H1 (cell line): ENCODE data around the gene CCDC78. TPM values are rescaled to one million over a fixed set of nuclear protein-coding genes. Genes with fewer than 3 reads are reported as not detected.

ENCODE experiments used
- BCL11A ChIP-seq, 2 experiments: IDR thresholded peaks; one replicate each; pipeline ENCODE4 v1.6.1; 2011; ENCODE audit warnings: low read depth in 2 of 2, low read length in 2 of 2, mild to moderate bottlenecking in 2 of 2
- CEBPB ChIP-seq: IDR thresholded peaks from 2 replicates; pipeline ENCODE4 v1.6.1; 2012; ENCODE audit warnings: low read depth, low read length
- CHD1 ChIP-seq: IDR thresholded peaks from 2 replicates; pipeline ENCODE4 v1.6.1; 2012; ENCODE audit warnings: low read depth, low read length, improper control_type of control experiment
- E2F6 ChIP-seq: IDR thresholded peaks from 2 replicates; pipeline ENCODE4 v1.6.1; 2012; ENCODE audit warnings: inconsistent platforms
- EGR1 ChIP-seq: IDR thresholded peaks from 2 replicates; pipeline ENCODE4 v1.6.1; 2011; ENCODE audit warnings: low read depth, low read length, borderline replicate concordance
- GABPA ChIP-seq: IDR thresholded peaks from 2 replicates; pipeline ENCODE4 v1.6.1; 2011; ENCODE audit warnings: mild to moderate bottlenecking, low read length, moderate library complexity, borderline replicate concordance; ENCODE audit not compliant: insufficient read depth
- HDAC6 ChIP-seq: IDR thresholded peaks from one replicate; pipeline ENCODE4 v1.7.1; 2012; ENCODE audit warnings: low read depth, mild to moderate bottlenecking, inconsistent platforms, low read length, moderate library complexity
- KDM4A ChIP-seq: IDR thresholded peaks from one replicate; pipeline ENCODE4 v1.7.1; 2012; ENCODE audit warnings: low read depth, mild to moderate bottlenecking, moderate library complexity, low read length, inconsistent platforms; ENCODE audit not compliant: severe bottlenecking
- KDM5A ChIP-seq: fragments of 200-600 bp; IDR thresholded peaks from 2 replicates; pipeline ENCODE4 v1.7.1; 2012; ENCODE audit warnings: mild to moderate bottlenecking, low read length, inconsistent platforms, mixed read lengths
- NANOG ChIP-seq: IDR thresholded peaks from 2 replicates; pipeline ENCODE4 v1.6.1; 2011; ENCODE audit warnings: low read length, low read depth, mild to moderate bottlenecking, inconsistent platforms; ENCODE audit not compliant: insufficient read depth, poor library complexity, severe bottlenecking
- PHF8 ChIP-seq: fragments of 200-600 bp; sonication (generic); conservative IDR thresholded peaks from 2 replicates; pipeline ENCODE4 v1.7.1; 2012; ENCODE audit warnings: low read depth, mild to moderate bottlenecking, inconsistent platforms, low read length, moderate library complexity
- POLR2A ChIP-seq, 2 experiments: IDR thresholded peaks; 1 replicate in 1 of 2; 2 replicates in 1 of 2; pipeline ENCODE4 v1.6.1; 2011; ENCODE audit warnings: low read depth in 2 of 2, low read length in 2 of 2, mild to moderate bottlenecking in 2 of 2; ENCODE audit errors: control extremely low read depth in 1 of 2
- RXRA ChIP-seq: IDR thresholded peaks from 2 replicates; pipeline ENCODE4 v1.6.1; 2011; ENCODE audit warnings: low read depth, mild to moderate bottlenecking, low read length, moderate library complexity; ENCODE audit not compliant: insufficient read depth
- SIN3A ChIP-seq, 2 experiments: IDR thresholded peaks in 1 of 2; conservative IDR thresholded peaks in 1 of 2; 2 replicates each; pipeline ENCODE4 v1.6.1; 2011 to 2012; ENCODE audit warnings: low read length in 2 of 2, improper control_type of control experiment in 1 of 2, low read depth in 1 of 2, mild to moderate bottlenecking in 1 of 2
- SIX5 ChIP-seq: IDR thresholded peaks from 2 replicates; pipeline ENCODE4 v1.6.1; 2011; ENCODE audit warnings: mild to moderate bottlenecking, low read depth, low read length
- SP4 ChIP-seq: IDR thresholded peaks from 2 replicates; pipeline ENCODE4 v1.6.1; 2012; ENCODE audit warnings: low read length, inconsistent platforms
- SUZ12 ChIP-seq: fragments of 200-600 bp; sonication (generic); IDR thresholded peaks from 2 replicates; pipeline ENCODE4 v1.6.1; 2012; ENCODE audit warnings: mild to moderate bottlenecking, inconsistent platforms, low read length, moderate library complexity, mixed read lengths
- TAF1 ChIP-seq: IDR thresholded peaks from 2 replicates; pipeline ENCODE4 v1.6.1; 2011; ENCODE audit warnings: mild to moderate bottlenecking, low read depth, low read length
- TAF7 ChIP-seq: optimal IDR thresholded peaks from 2 replicates; pipeline ENCODE3; 2011; ENCODE audit warnings: low read depth, mild to moderate bottlenecking, inconsistent platforms, low read length, moderate library complexity, borderline replicate concordance
- TEAD4 ChIP-seq: IDR thresholded peaks from 2 replicates; pipeline ENCODE4 v1.6.1; 2012; ENCODE audit warnings: low read depth, low read length, inconsistent platforms, mixed read lengths
- YY1 ChIP-seq: IDR thresholded peaks from 2 replicates; pipeline ENCODE4 v1.6.1; 2011; ENCODE audit warnings: low read depth, mild to moderate bottlenecking, low read length
- polyA plus RNA-seq, 7 experiments: library from polyadenylated mRNA; depleted of rRNA in 3 of 7; stranded (reverse) in 5 of 7; unstranded in 2 of 7; fragments of >200 nt in 5 of 7; fragments of 200-250 nt in 2 of 7; gene quantifications; 1 replicate in 5 of 7; 2 replicates in 1 of 7; 4 replicates in 1 of 7; pipeline versions ENCODE4 v1.2.1 to v1.2.3, GENCODE V29; 2011 to 2013; ENCODE audit warnings: missing spikeins in 2 of 7, mixed read lengths in 2 of 7
- total RNA-seq: library from RNA; stranded (reverse); fragmentation: NEBNext Ultra II Directional; extraction: Animal tissue kit (Norgen Biotek cat#: 25700); gene quantifications from 2 replicates; pipeline ENCODE4 v1.2.1, GENCODE V29; 2021
- TF ChIP-seq, protein P1 (sequence below): IDR thresholded peaks from 2 replicates; pipeline ENCODE4 v1.6.1; 2012; ENCODE audit warnings: low read length, inconsistent platforms

CCDC78 gene
- total and polyA plus RNA-seq, 2 of the 8 experiments (the other 6 are each of a cell fraction or from before 2014, with no cell fraction given): 7.1 to 8.5 TPM

DNA sequence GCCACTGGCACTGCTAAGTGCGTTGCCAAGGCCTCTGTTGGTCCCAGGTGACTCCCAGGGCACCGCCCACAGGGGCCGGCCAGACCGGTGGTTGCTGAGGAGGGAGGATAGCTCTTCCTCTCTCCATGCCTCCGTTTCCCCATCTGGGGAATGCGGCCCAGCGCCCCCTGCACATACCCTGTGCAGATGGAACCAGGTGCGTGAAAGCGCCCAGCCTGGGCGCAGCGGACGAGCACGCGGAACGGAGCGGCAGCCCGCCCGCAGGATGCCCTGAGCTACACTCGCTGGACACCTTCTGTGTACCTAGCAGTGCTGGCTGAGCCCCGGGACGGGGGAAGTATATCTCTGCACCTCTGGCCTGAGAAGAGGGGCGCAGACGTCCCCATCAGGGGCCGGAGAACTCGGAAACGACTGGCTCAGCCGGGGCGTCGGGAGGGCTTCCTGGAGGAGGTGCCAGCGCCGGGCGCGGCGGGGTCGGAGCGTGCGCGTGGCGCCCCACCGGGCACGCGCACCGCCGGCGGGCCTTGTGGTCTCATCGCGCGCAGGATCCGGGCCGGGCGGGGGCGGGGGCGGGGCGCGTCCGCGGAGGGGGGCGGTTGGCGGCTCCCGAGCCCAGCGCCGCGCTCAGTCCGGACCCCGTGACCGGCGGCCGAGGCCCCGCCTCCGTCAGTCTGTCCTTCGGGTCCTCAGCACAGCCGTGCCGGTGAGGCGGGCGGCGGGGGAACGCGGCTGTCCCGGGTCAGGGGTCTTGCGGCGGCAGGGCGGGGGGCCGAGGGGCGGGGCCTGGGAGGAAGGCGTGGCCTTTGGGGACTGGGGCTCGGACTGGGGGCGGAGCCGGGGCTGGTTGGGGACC, at the start of gene CCDC78, which contains the start of gene HAGHL (continued):
- TF ChIP-seq, protein P1, sequence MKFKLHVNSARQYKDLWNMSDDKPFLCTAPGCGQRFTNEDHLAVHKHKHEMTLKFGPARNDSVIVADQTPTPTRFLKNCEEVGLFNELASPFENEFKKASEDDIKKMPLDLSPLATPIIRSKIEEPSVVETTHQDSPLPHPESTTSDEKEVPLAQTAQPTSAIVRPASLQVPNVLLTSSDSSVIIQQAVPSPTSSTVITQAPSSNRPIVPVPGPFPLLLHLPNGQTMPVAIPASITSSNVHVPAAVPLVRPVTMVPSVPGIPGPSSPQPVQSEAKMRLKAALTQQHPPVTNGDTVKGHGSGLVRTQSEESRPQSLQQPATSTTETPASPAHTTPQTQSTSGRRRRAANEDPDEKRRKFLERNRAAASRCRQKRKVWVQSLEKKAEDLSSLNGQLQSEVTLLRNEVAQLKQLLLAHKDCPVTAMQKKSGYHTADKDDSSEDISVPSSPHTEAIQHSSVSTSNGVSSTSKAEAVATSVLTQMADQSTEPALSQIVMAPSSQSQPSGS: no peak
- TF ChIP-seq KDM5A: no peak
- TF ChIP-seq SUZ12: no peak
- no peak for TF ChIP-seq TAF7
- no peak for TF ChIP-seq KDM4A
- no peak for TF ChIP-seq SIN3A (conservative IDR thresholded peaks at IDR 0.05 in 1 of 2, IDR thresholded peaks at IDR 0.05 in 1 of 2; ENCODE audit: low read depth in 1 of 2, low read length in 2 of 2)
- TF ChIP-seq RXRA: no peak
- TF ChIP-seq GABPA: no peak; the same call in 1 of the 2 replicates
- TF ChIP-seq POLR2A (IDR thresholded peaks at IDR 0.05; ENCODE audit: control extremely low read depth in 1 of 2, low read depth in 2 of 2, low read length in 2 of 2): no peak
- no peak for TF ChIP-seq SIX5
- no peak for TF ChIP-seq YY1
- TF ChIP-seq NANOG: no peak
- no peak for TF ChIP-seq CEBPB
- no peak for TF ChIP-seq PHF8
- TF ChIP-seq BCL11A (IDR thresholded peaks at IDR 0.05; ENCODE audit: low read depth in 2 of 2, low read length in 2 of 2): no peak
- TF ChIP-seq CHD1: no peak
- TF ChIP-seq E2F6: peak; percentile 40; the same call in 1 of the 2 replicates
- TF ChIP-seq EGR1: no peak
- peak; percentile 7; the same call in 1 of the 2 replicates for TF ChIP-seq TEAD4
- TF ChIP-seq TAF1: no peak
- TF ChIP-seq HDAC6: no peak
- TF ChIP-seq SP4: 0 out of 2 replicates have a peak, but pooled peaks have one; percentile 51
